Sigmoid colon (tissue), 3 donors: ENCODE measurements around the gene ARHGAP6.

Source experiments
- CTCF ChIP-seq, 4 experiments: fragments of 450-650 bp in 3 of 4; fragments of 200-600 bp in 1 of 4; IDR thresholded peaks; one replicate each; pipeline ENCODE4 v1.5.1; 2016 to 2019; ENCODE audit warnings: antibody characterized with exemption in 4 of 4, mild to moderate bottlenecking in 3 of 4, moderate library complexity in 2 of 4
- POLR2A ChIP-seq, 2 donors: fragments of 450-650 bp; IDR thresholded peaks; one replicate each; pipeline ENCODE4 v1.6.1; 2016; ENCODE audit warnings: antibody characterized with exemption in 2 of 2, mild to moderate bottlenecking in 2 of 2, moderate library complexity in 2 of 2

DNA sequence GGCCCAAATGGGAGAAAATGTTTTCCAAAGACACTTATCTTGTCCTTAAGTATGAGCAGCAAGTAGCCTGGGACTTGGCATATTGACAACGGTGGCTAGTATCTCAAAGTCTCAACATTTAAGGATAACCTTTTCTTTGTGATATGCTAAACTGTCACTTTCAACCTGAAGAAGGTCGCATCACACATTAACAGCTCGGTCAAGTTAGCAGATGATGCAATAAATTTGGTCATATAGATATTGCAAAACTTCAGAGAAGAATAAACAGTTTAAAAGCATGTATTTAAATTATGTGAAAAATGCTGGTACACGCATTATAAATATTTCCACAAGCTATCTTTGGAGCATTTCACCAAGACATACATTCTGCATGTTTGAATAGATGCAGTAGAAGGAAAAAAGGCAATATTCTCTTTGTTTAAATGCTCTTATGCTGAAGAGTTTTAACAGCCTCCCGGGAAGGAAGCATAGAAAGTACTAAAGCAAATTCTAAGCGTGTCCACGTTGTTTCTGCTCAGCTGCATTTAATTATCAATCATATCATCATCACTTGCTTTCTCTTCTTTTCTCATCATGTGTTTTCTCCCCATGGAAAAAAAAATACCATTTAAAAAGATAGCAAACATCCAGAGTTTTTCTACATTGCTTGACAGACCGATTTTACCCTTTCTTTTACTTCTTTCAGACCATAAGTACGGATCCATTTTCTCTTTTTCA lies 24.2 kb downstream of the ARHGAP6 start:
- TF ChIP-seq CTCF (IDR thresholded peaks at IDR 0.05) = no peak
- TF ChIP-seq POLR2A (IDR thresholded peaks at IDR 0.05) = no peak
